AG04450 (cell line): ENCODE measurements around the gene ASB11. TPM values are rescaled to one million over a fixed set of nuclear protein-coding genes. Genes with fewer than 3 reads are reported as not detected.
A peak's percentile ranks its signal among the peaks of the same experiment; 100 is the strongest.

Experiments used
- CTCF ChIA-PET: fragments of 300-600, 350-600 bp; formaldehyde crosslinking; extraction: SDS; loops from one replicate; lab custom pipeline; 2022; ENCODE audit warnings: antibody characterized with exemption, inconsistent platforms; lab: Charles Lee
- POLR2A ChIA-PET: fragments of 350-600 bp; formaldehyde crosslinking; extraction: SDS; loops from one replicate; lab custom pipeline; 2021; ENCODE audit warnings: antibody characterized with exemption, inconsistent platforms; lab: Yijun Ruan, JAX
- DNase-seq: peaks from one replicate; pipeline ENCODE4 v3.0.0-alpha.2; 2011; ENCODE audit warnings: low read depth, low spot score
- H3K27ac ChIP-seq: one replicate; pipeline ENCODE4 v1.5.1; 2012; ENCODE audit warnings: low read depth, low read length, control low read depth
- H3K27me3 ChIP-seq: one replicate; pipeline ENCODE4 v1.6.0; 2012; ENCODE audit warnings: low read length; ENCODE audit not compliant: control insufficient read depth, insufficient read depth
- H3K4me3 ChIP-seq: 2 replicates; pipeline ENCODE4 v1.5.1; 2011; ENCODE audit warnings: mild to moderate bottlenecking, low read depth, low read length, control low read depth
- H3K9me3 ChIP-seq: 2 replicates; pipeline ENCODE4 v1.5.1; 2012; ENCODE audit warnings: low read length; ENCODE audit not compliant: control insufficient read depth, insufficient read depth
- polyA plus RNA-seq: library from polyadenylated mRNA; depleted of rRNA; stranded (reverse); fragments of >200 nt; gene quantifications from 2 replicates; pipeline ENCODE4 v1.2.3, GENCODE V29; 2011
- TF ChIP-seq, protein P1 (sequence below): IDR thresholded peaks from 2 replicates; pipeline ENCODE4 v1.5.1; 2011; ENCODE audit warnings: low read depth, low read length, control low read depth, inconsistent platforms

Gene ASB11
- polyA plus RNA-seq, 1 experiment = not detected

DNA sequence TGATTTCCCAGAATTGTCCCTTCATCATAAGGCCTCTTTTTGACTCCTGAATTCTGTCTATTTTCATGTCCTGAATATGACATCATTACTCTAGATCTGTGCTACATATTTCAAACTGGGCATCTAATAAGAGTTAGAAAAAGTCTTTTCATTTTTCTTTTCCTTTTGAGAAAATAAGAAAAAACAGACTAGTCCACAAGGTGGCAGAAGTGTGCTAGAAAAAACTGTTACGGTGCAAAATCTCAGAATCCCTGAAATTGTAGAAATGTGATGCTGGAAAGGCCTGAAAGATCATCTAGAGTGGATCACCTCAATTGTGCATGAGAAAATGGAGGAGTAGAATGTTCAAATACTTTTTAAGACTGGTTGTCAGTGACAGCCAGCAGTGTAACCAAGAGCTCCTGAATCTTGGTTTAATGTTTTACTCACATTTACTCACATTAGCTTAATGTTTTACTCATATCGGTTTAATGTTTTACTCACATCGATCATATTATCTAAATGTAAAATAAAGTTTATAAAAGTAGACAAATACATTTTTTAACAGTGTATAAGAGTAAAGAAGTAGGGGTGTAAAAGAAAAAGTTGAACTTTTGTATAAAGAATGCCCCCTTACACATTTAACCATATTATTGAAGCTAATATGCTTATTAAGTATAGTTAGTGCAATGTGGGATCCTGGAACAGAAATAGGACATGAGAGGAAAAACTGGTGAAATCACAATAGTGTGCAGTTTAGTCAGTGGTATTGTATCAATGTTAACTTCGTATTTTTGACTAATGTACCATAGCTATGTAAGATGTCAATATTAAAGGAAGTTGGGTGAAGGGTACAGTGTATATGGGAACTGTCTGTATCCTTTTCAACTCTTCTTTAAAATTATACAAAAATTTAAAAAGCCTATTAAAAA is 15.2 kb downstream of the ASB11 start:
- no peaks in the 10 kb centered on the region for H3K9me3 ChIP-seq
- no peak overlapping the region for H3K27ac ChIP-seq
- DNase-seq = no peak
- H3K4me3 ChIP-seq = no peak overlapping the region
- TF ChIP-seq, protein P1, sequence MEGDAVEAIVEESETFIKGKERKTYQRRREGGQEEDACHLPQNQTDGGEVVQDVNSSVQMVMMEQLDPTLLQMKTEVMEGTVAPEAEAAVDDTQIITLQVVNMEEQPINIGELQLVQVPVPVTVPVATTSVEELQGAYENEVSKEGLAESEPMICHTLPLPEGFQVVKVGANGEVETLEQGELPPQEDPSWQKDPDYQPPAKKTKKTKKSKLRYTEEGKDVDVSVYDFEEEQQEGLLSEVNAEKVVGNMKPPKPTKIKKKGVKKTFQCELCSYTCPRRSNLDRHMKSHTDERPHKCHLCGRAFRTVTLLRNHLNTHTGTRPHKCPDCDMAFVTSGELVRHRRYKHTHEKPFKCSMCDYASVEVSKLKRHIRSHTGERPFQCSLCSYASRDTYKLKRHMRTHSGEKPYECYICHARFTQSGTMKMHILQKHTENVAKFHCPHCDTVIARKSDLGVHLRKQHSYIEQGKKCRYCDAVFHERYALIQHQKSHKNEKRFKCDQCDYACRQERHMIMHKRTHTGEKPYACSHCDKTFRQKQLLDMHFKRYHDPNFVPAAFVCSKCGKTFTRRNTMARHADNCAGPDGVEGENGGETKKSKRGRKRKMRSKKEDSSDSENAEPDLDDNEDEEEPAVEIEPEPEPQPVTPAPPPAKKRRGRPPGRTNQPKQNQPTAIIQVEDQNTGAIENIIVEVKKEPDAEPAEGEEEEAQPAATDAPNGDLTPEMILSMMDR = peak; percentile 49
- CTCF ChIA-PET = interaction anchor here (0.6 to 2.1 kb wide), 10 partner anchors 10 to 265 kb away, joined by 3 to 10 read pairs (median 4); no protein-coding TSS in a partner anchor
- POLR2A ChIA-PET = no interaction called here
- no peaks in the 10 kb centered on the region for H3K27me3 ChIP-seq

DNA sequence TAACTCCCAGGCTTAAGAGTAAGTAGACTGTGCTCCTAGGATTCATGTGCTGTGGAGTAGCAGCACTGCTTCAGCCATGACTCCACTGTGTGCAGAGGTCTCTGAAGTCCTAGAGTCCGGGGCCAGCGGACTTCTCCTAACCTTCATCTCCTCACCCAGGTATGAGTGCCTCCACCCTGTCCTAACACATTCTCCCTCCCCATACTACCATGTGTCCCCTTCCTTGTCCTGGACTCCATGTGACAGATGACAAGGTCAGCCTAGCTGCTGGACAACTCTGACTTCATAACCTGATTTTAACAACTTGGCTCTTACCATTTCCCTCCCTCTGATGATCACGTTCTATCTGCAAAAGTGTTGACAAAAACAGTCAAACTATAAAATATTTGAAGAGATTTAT is 16.7 kb downstream of the ASB11 start:
- Histone ChIP-seq H3K4me3 (no peak overlapping the region), H3K27me3 (no peaks in the 10 kb centered on the region), H3K27ac (no peak overlapping the region), H3K9me3 (no peaks in the 10 kb centered on the region)
- CTCF ChIA-PET = interaction anchor here (2.1 kb wide), 1 partner anchor 29 kb away, joined by 5 read pairs; no protein-coding TSS in a partner anchor
- no peak for DNase-seq
- POLR2A ChIA-PET = no interaction called here
- TF ChIP-seq, protein P1 = no peak

DNA sequence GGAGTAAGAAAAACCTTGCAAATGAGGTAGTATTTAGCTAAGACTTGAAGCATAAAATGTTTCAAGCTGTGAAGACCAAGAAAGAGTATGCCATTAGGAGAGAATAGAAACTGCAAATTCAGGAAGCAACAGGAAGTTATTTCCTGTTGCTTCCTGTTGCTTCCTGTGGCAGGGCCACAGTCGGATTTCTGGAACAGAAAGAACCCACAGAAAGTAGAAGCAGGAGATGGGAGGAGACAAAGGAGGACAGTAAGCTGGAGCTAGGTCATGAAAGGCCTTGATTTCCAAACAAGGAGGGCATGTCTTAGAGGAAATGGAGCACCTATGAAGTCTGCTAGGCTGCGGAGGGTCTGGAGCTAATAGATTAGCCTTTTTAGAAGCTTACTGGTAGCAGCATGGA is 17.2 kb downstream of the ASB11 start:
- no peak overlapping the region for H3K27ac ChIP-seq
- H3K9me3 ChIP-seq = no peaks in the 10 kb centered on the region
- CTCF ChIA-PET = no interaction called here
- POLR2A ChIA-PET = no interaction called here
- TF ChIP-seq, protein P1 = no peak
- no peak overlapping the region for H3K4me3 ChIP-seq
- H3K27me3 ChIP-seq = no peaks in the 10 kb centered on the region
- DNase-seq = no peak

DNA sequence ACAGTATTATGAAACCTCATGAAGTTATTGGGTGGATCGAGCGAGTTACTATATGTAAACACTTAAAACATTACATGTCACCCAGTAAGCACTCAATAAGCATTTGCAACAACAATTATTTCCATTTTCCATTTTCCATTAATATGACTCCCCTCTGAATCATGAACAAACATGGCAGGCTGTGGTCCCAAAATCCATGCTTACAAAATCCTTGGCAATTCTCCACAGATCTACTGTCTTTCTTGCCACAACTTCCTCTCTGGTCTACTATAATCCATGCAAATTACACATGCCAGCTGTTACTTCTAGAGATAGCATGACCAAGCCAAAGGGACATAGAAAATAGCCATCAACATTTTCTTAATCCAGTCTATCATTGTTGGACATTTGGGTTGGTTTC is 22.0 kb downstream of the ASB11 start:
- Histone ChIP-seq H3K27ac (no peak overlapping the region), H3K27me3 (no peaks in the 10 kb centered on the region), H3K9me3 (no peaks in the 10 kb centered on the region), H3K4me3 (no peak overlapping the region)
- ChIA-PET POLR2A (no interaction called here), CTCF (no interaction called here)
- TF ChIP-seq, protein P1 = no peak
- DNase-seq = no peak

DNA sequence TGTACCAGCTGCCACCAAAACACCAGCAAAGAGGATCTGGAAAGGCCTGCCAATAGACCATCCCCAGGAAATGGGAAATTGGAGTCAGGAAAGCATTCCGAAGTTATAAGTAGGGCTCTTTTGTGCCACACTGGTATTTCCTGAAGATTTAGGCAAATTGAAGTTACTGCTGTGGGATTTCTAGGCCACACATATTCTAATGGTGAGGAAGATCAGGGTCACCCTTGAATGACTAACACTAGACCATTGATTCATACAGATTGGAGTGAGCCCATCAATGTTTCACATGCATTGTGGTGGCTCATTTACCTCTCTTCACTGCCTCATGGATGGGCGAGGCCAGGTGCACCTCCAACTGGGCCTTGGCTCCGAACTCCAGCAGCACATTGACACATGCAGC is 22.6 kb downstream of the ASB11 start:
- ChIA-PET POLR2A (no interaction called here), CTCF (no interaction called here)
- Histone ChIP-seq H3K9me3 (no peaks in the 10 kb centered on the region), H3K4me3 (no peak overlapping the region), H3K27ac (no peak overlapping the region), H3K27me3 (no peaks in the 10 kb centered on the region)
- TF ChIP-seq, protein P1 = no peak
- no peak for DNase-seq
